Measurements from ENCODE around the gene SPDEF. TPM values are rescaled to one million over a fixed set of nuclear protein-coding genes. Genes with fewer than 3 reads are reported as not detected.

SPDEF gene
- total RNA-seq: under 0.01 TPM

- no peak for DNase-seq (ENCODE audit: low read depth in 2 of 3, low spot score in 2 of 3)
Observed at GRCh38 chr6:34556031-34556471, at the start of gene SPDEF. SPDEF (minus strand) TSS chr6:34556329; CDS start chr6:34544455, 11,874 bp downstream.

GRCh38 chr6:34603707-34604106 is 47.6 kb upstream of the SPDEF start:
- DNase-seq (ENCODE audit: low read depth in 2 of 3, low spot score in 2 of 3): no peak

GRCh38 chr6:34602318-34603111 is 46.4 kb upstream of the SPDEF start:
- DNase-seq (ENCODE audit: low read depth in 2 of 3, low spot score in 2 of 3): no peak

- DNase-seq (ENCODE audit: low read depth in 2 of 3, low spot score in 2 of 3): no peak
Observed at GRCh38 chr6:34601706-34602105, 45.6 kb upstream of the SPDEF start.

- DNase-seq (ENCODE audit: low read depth in 2 of 3, low spot score in 2 of 3): no peak
Observed at GRCh38 chr6:34600796-34601195, 44.7 kb upstream of the SPDEF start.

- DNase-seq (ENCODE audit: low read depth in 2 of 3, low spot score in 2 of 3): no peak
Observed at GRCh38 chr6:34600101-34600500, 44.0 kb upstream of the SPDEF start.

GRCh38 chr6:34598712-34599111 is 42.6 kb upstream of the SPDEF start:
- no peak for DNase-seq (ENCODE audit: low read depth in 2 of 3, low spot score in 2 of 3)

GRCh38 chr6:34597605-34598353 is 41.6 kb upstream of the SPDEF start:
- no peak for DNase-seq (ENCODE audit: low read depth in 2 of 3, low spot score in 2 of 3)

- no peak for DNase-seq (ENCODE audit: low read depth in 2 of 3, low spot score in 2 of 3)
Observed at GRCh38 chr6:34596798-34597197, 40.7 kb upstream of the SPDEF start.

- DNase-seq (ENCODE audit: low read depth in 2 of 3, low spot score in 2 of 3): no peak
Observed at GRCh38 chr6:34595332-34596184, 39.4 kb upstream of the SPDEF start.

- no peak for DNase-seq (ENCODE audit: low read depth in 2 of 3, low spot score in 2 of 3)
Observed at GRCh38 chr6:34593701-34594100, 37.6 kb upstream of the SPDEF start.

- no peak for DNase-seq (ENCODE audit: low read depth in 2 of 3, low spot score in 2 of 3)
Observed at GRCh38 chr6:34592208-34592952, 36.3 kb upstream of the SPDEF start.

GRCh38 chr6:34589691-34590090 is 33.6 kb upstream of the SPDEF start:
- DNase-seq (ENCODE audit: low read depth in 2 of 3, low spot score in 2 of 3): no peak

GRCh38 chr6:34589140-34589539 is 33.0 kb upstream of the SPDEF start:
- no peak for DNase-seq (ENCODE audit: low read depth in 2 of 3, low spot score in 2 of 3)

- DNase-seq (ENCODE audit: low read depth in 2 of 3, low spot score in 2 of 3): no peak
Observed at GRCh38 chr6:34587851-34588250, 31.7 kb upstream of the SPDEF start.

GRCh38 chr6:34587325-34587724 is 31.2 kb upstream of the SPDEF start:
- no peak for DNase-seq (ENCODE audit: low read depth in 2 of 3, low spot score in 2 of 3)

- DNase-seq (ENCODE audit: low read depth in 2 of 3, low spot score in 2 of 3): no peak
Observed at GRCh38 chr6:34586327-34587040, 30.4 kb upstream of the SPDEF start.

- DNase-seq (ENCODE audit: low read depth in 2 of 3, low spot score in 2 of 3): no peak
Observed at GRCh38 chr6:34585512-34586061, 29.5 kb upstream of the SPDEF start.

GRCh38 chr6:34585108-34585507 is 29.0 kb upstream of the SPDEF start:
- DNase-seq (ENCODE audit: low read depth in 2 of 3, low spot score in 2 of 3): no peak

Data from hematopoietic multipotent progenitor cell (in vitro differentiated cells).